Lung (tissue), 12 donors: ENCODE data around the gene SUSD5. TPM values are rescaled to one million over a fixed set of nuclear protein-coding genes. Genes with fewer than 3 reads are reported as not detected.

ENCODE experiments used
- ATAC-seq: fragments of 200-7000 bp; cut with Tn5 transposase; one replicate; pipeline ENCODE4 v1.9.1; 2020; ENCODE audit warnings: moderate number of reproducible peaks; ENCODE audit not compliant: insufficient read depth, low FRiP score
- DNase-seq, 3 donors: peaks; one replicate each; pipeline ENCODE4 v3.0.0-alpha.2; 2013 to 2017
- H3K27ac ChIP-seq, 2 donors: one replicate each; pipeline ENCODE4 v1.5.1; 2013; ENCODE audit warnings: mild to moderate bottlenecking in 2 of 2, moderate library complexity in 2 of 2, control low read depth in 1 of 2, inconsistent platforms in 1 of 2, low read depth in 1 of 2, low read length in 1 of 2
- H3K27me3 ChIP-seq, 3 donors: one replicate each; pipeline ENCODE4 v1.5.1; 2013; ENCODE audit warnings: low read length in 2 of 3; ENCODE audit not compliant: control insufficient read depth in 3 of 3, insufficient read depth in 3 of 3
- H3K36me3 ChIP-seq, 4 donors: one replicate each; pipeline ENCODE4 v1.5.1; 2013; ENCODE audit warnings: low read length in 4 of 4, mild to moderate bottlenecking in 1 of 4, moderate library complexity in 1 of 4; ENCODE audit not compliant: control insufficient read depth in 4 of 4, insufficient read depth in 4 of 4
- H3K4me1 ChIP-seq, 5 donors: one replicate each; pipeline ENCODE4 v1.5.1; 2013; ENCODE audit warnings: low read length in 5 of 5, mild to moderate bottlenecking in 2 of 5, moderate library complexity in 1 of 5; ENCODE audit not compliant: control insufficient read depth in 5 of 5, insufficient read depth in 5 of 5
- H3K4me3 ChIP-seq: one replicate; pipeline ENCODE4 v1.5.1; 2013; ENCODE audit warnings: mild to moderate bottlenecking, control low read depth, moderate library complexity
- H3K9ac ChIP-seq, 2 donors: one replicate each; pipeline ENCODE4 v1.5.1; 2013; ENCODE audit warnings: low read length in 2 of 2, control low read depth in 1 of 2; ENCODE audit not compliant: insufficient read depth in 1 of 2
- H3K9me3 ChIP-seq, 4 donors: one replicate each; pipeline ENCODE4 v1.5.1; 2013; ENCODE audit warnings: low read length in 3 of 4, mild to moderate bottlenecking in 1 of 4, moderate library complexity in 1 of 4; ENCODE audit not compliant: control insufficient read depth in 4 of 4, insufficient read depth in 3 of 4
- CTCF ChIP-seq: IDR thresholded peaks from 2 replicates; pipeline ENCODE4 v1.5.1; 2012; ENCODE audit warnings: mild to moderate bottlenecking; ENCODE audit errors: control extremely low read depth, extremely low read depth
- WGBS, 2 donors: extraction: QIAGEN DNeasy Blood & Tissue Kit; methylation state at CpG; one replicate each; pipeline ENCODE4 v1.1.7; 2013; 5-methylcytosine and 5-hydroxymethylcytosine counted together
- polyA plus RNA-seq, 2 donors: library from polyadenylated mRNA; stranded (reverse); fragments of 200-250 nt; gene quantifications; one replicate each; pipeline ENCODE4 v1.2.1, GENCODE V29; 2013
- total RNA-seq, 2 donors: library from RNA; depleted of rRNA in 1 of 2; stranded (reverse); fragments of >200 nt in 1 of 2; gene quantifications; one replicate each; pipeline ENCODE4 v1.2.1, GENCODE V29; 2014 to 2021
- donor health status: control.
- donor health status: control.
- donor health status: Bipolar disorder and iron deficiency.
- donor health status: healthy.
- donor health status: DM: yes; HTN: yes; CAD: no.

SUSD5 gene
- total and polyA plus RNA-seq, 4 donors = 0.17 to 2.9 (median 1.0) TPM

GRCh38 chr3:33105341-33105948, 113.2 kb downstream of the SUSD5 start:
- Histone ChIP-seq H3K27ac (no peak overlapping the region), H3K36me3 (no peaks in the 10 kb centered on the region), H3K9me3 (no peaks in the 10 kb centered on the region), H3K4me1 (no peaks in the 10 kb centered on the region), H3K27me3 (no peaks in the 10 kb centered on the region), H3K4me3 (no peak overlapping the region), H3K9ac (no peak overlapping the region)
- 44 to 56% methylated on average over 3 of the region's 3 CpGs for WGBS, 2 donors
- no peak for ATAC-seq
- TF ChIP-seq CTCF = no peak
- no peak for DNase-seq

GRCh38 chr3:33104803-33105202, 113.8 kb downstream of the SUSD5 start:
- no peak overlapping the region for H3K9ac ChIP-seq
- H3K27me3 ChIP-seq = no peaks in the 10 kb centered on the region
- no peaks in the 10 kb centered on the region for H3K9me3 ChIP-seq
- no peak for ATAC-seq
- no peak for TF ChIP-seq CTCF
- no peak overlapping the region for H3K27ac ChIP-seq
- H3K36me3 ChIP-seq = no peaks in the 10 kb centered on the region
- H3K4me3 ChIP-seq = no peak overlapping the region
- no peak for DNase-seq
- 92 to 97% methylated on average over 3 of the region's 3 CpGs for WGBS, 2 donors
- H3K4me1 ChIP-seq = no peaks in the 10 kb centered on the region

- Histone ChIP-seq H3K4me3 (no peak overlapping the region), H3K36me3 (no peaks in the 10 kb centered on the region), H3K27ac (no peak overlapping the region), H3K9ac (no peak overlapping the region), H3K4me1 (no peaks in the 10 kb centered on the region), H3K9me3 (no peaks in the 10 kb centered on the region), H3K27me3 (no peaks in the 10 kb centered on the region)
- ATAC-seq (no peak), DNase-seq (no peak)
- WGBS, 2 donors = 38 to 70% methylated on average over 3 of the region's 3 CpGs
- TF ChIP-seq CTCF = no peak
Observed at GRCh38 chr3:33103480-33103879, 115.1 kb downstream of the SUSD5 start.

- no peaks in the 10 kb centered on the region for H3K27me3 ChIP-seq
- H3K27ac ChIP-seq = no peak overlapping the region
- no peak for TF ChIP-seq CTCF
- no peak overlapping the region for H3K9ac ChIP-seq
- DNase-seq = no peak
- H3K9me3 ChIP-seq = no peaks in the 10 kb centered on the region
- H3K4me1 ChIP-seq = no peaks in the 10 kb centered on the region
- 96 to 98% methylated on average over 3 of the region's 3 CpGs for WGBS, 2 donors
- H3K4me3 ChIP-seq = no peak overlapping the region
- no peaks in the 10 kb centered on the region for H3K36me3 ChIP-seq
- no peak for ATAC-seq
Observed at GRCh38 chr3:33103034-33103433, 115.6 kb downstream of the SUSD5 start.
